H1 (cell line): ENCODE data around the gene MACROD2. TPM values are rescaled to one million over a fixed set of nuclear protein-coding genes. Genes with fewer than 3 reads are reported as not detected.

Experiments used
- CTCF ChIA-PET: fragments of 300-600 bp; sonication (Branson Sonifier 250); formaldehyde crosslinking; loops from one replicate; lab custom pipeline; 2021; ENCODE audit not compliant: partially characterized antibody; lab: Charles Lee
- POLR2A ChIA-PET: fragments of 300-600 bp; sonication (Branson Sonifier 250); formaldehyde crosslinking; loops from one replicate; lab custom pipeline; 2021; ENCODE audit warnings: inconsistent platforms; ENCODE audit not compliant: partially characterized antibody; lab: Charles Lee
- DNase-seq, 2 experiments: peaks; one replicate each; pipeline versions ENCODE4 v3.0.0 to v3.0.0-alpha.2; 2010 to 2022; ENCODE audit warnings: low spot score in 2 of 2, low read depth in 1 of 2, mixed read lengths in 1 of 2
- FAIRE-seq: peaks from 2 replicates; lab custom pipeline; 2011; peaks lifted over from hg19 to GRCh38; lab: Jason Lieb, UNC
- H2AFZ ChIP-seq: 2 replicates; pipeline ENCODE4 v1.8.1; 2012; ENCODE audit warnings: low read length, inconsistent platforms
- H2AK5ac ChIP-seq: 2 replicates; pipeline ENCODE4 v1.6.1; 2013; ENCODE audit warnings: low read depth, low read length
- H2BK120ac ChIP-seq: replicated peaks from 2 replicates; pipeline ENCODE3; 2013; ENCODE audit warnings: low read depth, low read length, inconsistent platforms
- H2BK12ac ChIP-seq: 2 replicates; pipeline ENCODE4 v1.6.1; 2013; ENCODE audit warnings: low read depth, low read length
- H2BK15ac ChIP-seq: 2 replicates; pipeline ENCODE4 v1.6.1; 2013; ENCODE audit warnings: low read length
- H2BK20ac ChIP-seq: 2 replicates; pipeline ENCODE4 v1.6.1; 2013; ENCODE audit warnings: low read length
- H2BK5ac ChIP-seq: 2 replicates; pipeline ENCODE4 v1.6.1; 2013; ENCODE audit warnings: low read depth, low read length
- H3K14ac ChIP-seq: 2 replicates; pipeline ENCODE4 v1.6.1; 2013; ENCODE audit warnings: inconsistent platforms; ENCODE audit not compliant: insufficient read length
- H3K18ac ChIP-seq: 2 replicates; pipeline ENCODE4 v1.6.1; 2013; ENCODE audit warnings: low read length; ENCODE audit errors: extremely low read depth
- H3K23ac ChIP-seq: 2 replicates; pipeline ENCODE4 v1.6.1; 2013; ENCODE audit warnings: inconsistent platforms; ENCODE audit not compliant: insufficient read length
- H3K23me2 ChIP-seq: 2 replicates; pipeline ENCODE4 v1.6.1; 2013; ENCODE audit warnings: low read depth, low read length
- H3K27ac ChIP-seq: 2 replicates; pipeline ENCODE4 v1.6.1; 2011; ENCODE audit warnings: low read depth, low read length, inconsistent platforms
- H3K27me3 ChIP-seq, 4 experiments: replicated peaks in 1 of 4; 1 replicate in 1 of 4; 2 replicates in 3 of 4; pipeline versions ENCODE4 v1.6.1 to v1.8.1; 2011 to 2013; ENCODE audit warnings: low read length in 3 of 4, mild to moderate bottlenecking in 3 of 4, inconsistent platforms in 2 of 4, mixed read lengths in 2 of 4, moderate library complexity in 1 of 4; ENCODE audit not compliant: control insufficient read depth in 3 of 4, insufficient read depth in 3 of 4; ENCODE audit errors: extremely low read depth in 1 of 4
- H3K36me3 ChIP-seq, 4 experiments: 2 replicates each; pipeline versions ENCODE4 v1.6.1 to v1.8.1; 2011 to 2013; ENCODE audit warnings: mild to moderate bottlenecking in 4 of 4, low read length in 3 of 4, moderate library complexity in 2 of 4, control low read depth in 1 of 4, inconsistent platforms in 1 of 4; ENCODE audit not compliant: insufficient read depth in 4 of 4, control insufficient read depth in 2 of 4
- H3K4ac ChIP-seq: replicated peaks from 2 replicates; pipeline ENCODE3; 2013; ENCODE audit warnings: low read length, low read depth, mixed read lengths, inconsistent platforms; ENCODE audit not compliant: insufficient read length
- H3K4me1 ChIP-seq, 4 experiments: replicated peaks in 1 of 4; 1 replicate in 1 of 4; 2 replicates in 3 of 4; pipeline versions ENCODE4 v1.6.1 to v1.8.1; 2011 to 2013; ENCODE audit warnings: low read length in 3 of 4, inconsistent platforms in 2 of 4, mixed read lengths in 1 of 4; ENCODE audit not compliant: insufficient read depth in 4 of 4, control insufficient read depth in 3 of 4
- H3K4me2 ChIP-seq, 2 experiments: 2 replicates each; pipeline versions ENCODE4 v1.6.1 to v1.8.1; 2011 to 2013; ENCODE audit warnings: low read depth in 2 of 2, low read length in 2 of 2, control low read depth in 1 of 2, inconsistent platforms in 1 of 2, mild to moderate bottlenecking in 1 of 2; ENCODE audit not compliant: insufficient read depth in 1 of 2
- H3K4me3 ChIP-seq, 4 experiments: fragments of 200-600, 300-600 bp in 1 of 4; sonication (generic), shearing (Covaris generic), sonication (Bioruptor Twin) in 1 of 4; 2 replicates each; pipeline versions ENCODE4 v1.5.1 to v1.8.1; 2011 to 2016; ENCODE audit warnings: low read length in 4 of 4, low read depth in 3 of 4, control low read depth in 2 of 4, inconsistent platforms in 2 of 4, mild to moderate bottlenecking in 2 of 4, mixed read lengths in 1 of 4, moderate library complexity in 1 of 4; ENCODE audit not compliant: insufficient read depth in 2 of 4; ENCODE audit errors: extremely low read depth in 1 of 4
- H3K56ac ChIP-seq: replicated peaks from 2 replicates; pipeline ENCODE3; 2013; ENCODE audit warnings: low read depth, mild to moderate bottlenecking, mixed read lengths, low read length, inconsistent platforms; ENCODE audit not compliant: insufficient read length
- H3K79me1 ChIP-seq: 2 replicates; pipeline ENCODE4 v1.6.1; 2013; ENCODE audit warnings: low read depth, low read length, control low read depth
- H3K79me2 ChIP-seq, 2 experiments: 2 replicates each; pipeline versions ENCODE4 v1.6.1 to v1.8.1; 2012 to 2013; ENCODE audit warnings: low read length in 2 of 2, mild to moderate bottlenecking in 2 of 2, inconsistent platforms in 1 of 2; ENCODE audit not compliant: insufficient read depth in 2 of 2, control insufficient read depth in 1 of 2
- H3K9ac ChIP-seq, 4 experiments: replicated peaks in 1 of 4; 1 replicate in 1 of 4; 2 replicates in 3 of 4; pipeline versions ENCODE4 v1.6.1 to v1.8.1; 2011 to 2013; ENCODE audit warnings: low read depth in 3 of 4, low read length in 3 of 4, control low read depth in 2 of 4, mild to moderate bottlenecking in 2 of 4, moderate library complexity in 2 of 4, inconsistent platforms in 1 of 4; ENCODE audit errors: extremely low read depth in 1 of 4
- H3K9me3 ChIP-seq, 2 experiments: 2 replicates each; pipeline versions ENCODE4 v1.6.1 to v1.8.1; 2012 to 2013; ENCODE audit warnings: mild to moderate bottlenecking in 2 of 2, moderate library complexity in 2 of 2, control low read depth in 1 of 2, inconsistent platforms in 1 of 2, low read depth in 1 of 2, low read length in 1 of 2, mixed read lengths in 1 of 2; ENCODE audit not compliant: insufficient read depth in 2 of 2
- H4K20me1 ChIP-seq, 2 experiments: replicated peaks in 1 of 2; 2 replicates each; pipeline versions ENCODE3 to v1.8.1; 2011 to 2013; ENCODE audit warnings: inconsistent platforms in 2 of 2, low read length in 2 of 2, mild to moderate bottlenecking in 1 of 2; ENCODE audit not compliant: insufficient read depth in 2 of 2, control insufficient read depth in 1 of 2
- H4K5ac ChIP-seq: 2 replicates; pipeline ENCODE4 v1.6.1; 2013; ENCODE audit warnings: low read length, low read depth, mixed read lengths, inconsistent platforms; ENCODE audit not compliant: insufficient read length
- H4K8ac ChIP-seq: 2 replicates; pipeline ENCODE4 v1.8.0; 2013; ENCODE audit warnings: mild to moderate bottlenecking, moderate library complexity, low read length, inconsistent platforms; ENCODE audit not compliant: insufficient read depth; ENCODE audit errors: extremely low read depth
- H4K91ac ChIP-seq: replicated peaks from 2 replicates; pipeline ENCODE3; 2013; ENCODE audit warnings: low read length, mixed read lengths, inconsistent platforms; ENCODE audit not compliant: insufficient read length
- HDAC2 ChIP-seq, 2 experiments: fragments of 300-600 bp in 1 of 2; sonication (generic) in 1 of 2; IDR thresholded peaks; 2 replicates each; pipeline ENCODE4 v1.6.1; 2011 to 2012; ENCODE audit warnings: low read depth in 2 of 2, low read length in 2 of 2, mild to moderate bottlenecking in 2 of 2, moderate library complexity in 2 of 2, borderline replicate concordance in 1 of 2, inconsistent platforms in 1 of 2
- TAF1 ChIP-seq: IDR thresholded peaks from 2 replicates; pipeline ENCODE4 v1.6.1; 2011; ENCODE audit warnings: mild to moderate bottlenecking, low read depth, low read length
- WGBS, 2 experiments: shearing (Covaris generic) in 1 of 2; methylation state at CpG; one replicate each; pipeline versions ENCODE4 v1.1.6 to v1.1.7; 2013 to 2015; ENCODE audit warnings: low lambda C conversion rate in 2 of 2, mixed read lengths in 2 of 2, inconsistent platforms in 1 of 2, low coverage in 1 of 2, missing lambda C conversion rate in 1 of 2; ENCODE audit not compliant: insufficient replicate concordance in 2 of 2, insufficient coverage in 1 of 2, insufficient read length in 1 of 2; ENCODE audit errors: extremely low coverage in 1 of 2, missing lambda C conversion rate in 1 of 2; 5-methylcytosine and 5-hydroxymethylcytosine counted together
- polyA plus RNA-seq, 7 experiments: library from polyadenylated mRNA; depleted of rRNA in 3 of 7; stranded (reverse) in 5 of 7; unstranded in 2 of 7; fragments of >200 nt in 5 of 7; fragments of 200-250 nt in 2 of 7; gene quantifications; 1 replicate in 5 of 7; 2 replicates in 1 of 7; 4 replicates in 1 of 7; pipeline versions ENCODE4 v1.2.1 to v1.2.3, GENCODE V29; 2011 to 2013; ENCODE audit warnings: missing spikeins in 2 of 7, mixed read lengths in 2 of 7
- total RNA-seq: library from RNA; stranded (reverse); fragmentation: NEBNext Ultra II Directional; extraction: Animal tissue kit (Norgen Biotek cat#: 25700); gene quantifications from 2 replicates; pipeline ENCODE4 v1.2.1, GENCODE V29; 2021

Gene MACROD2
- total and polyA plus RNA-seq, 2 of the 8 experiments (the other 6 are each of a cell fraction or from before 2014, with no cell fraction given): 0.70 to 3.9 TPM

DNA sequence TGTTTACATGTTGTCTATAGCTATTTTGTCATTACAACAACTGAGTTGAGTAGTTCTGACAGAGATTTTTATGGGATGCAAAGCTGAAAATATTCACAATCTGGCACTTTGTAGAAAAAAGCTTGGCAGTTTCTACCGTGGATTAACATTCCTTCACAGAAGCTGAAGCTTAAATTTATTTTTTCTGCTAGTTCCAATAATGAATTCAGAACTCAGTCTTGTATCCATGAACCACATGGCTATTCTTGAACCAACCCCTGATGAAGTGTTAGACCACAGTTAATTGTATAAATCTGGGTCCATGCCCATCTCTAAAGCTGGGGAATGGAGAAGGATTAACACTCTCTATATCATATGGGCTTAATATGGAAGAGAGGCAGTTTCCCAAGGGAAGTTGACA, 1085.9 kb downstream of the MACROD2 start:
- no peaks in the 10 kb centered on the region for H3K79me2 ChIP-seq
- peaks cover 0 to 6% (median 0%) of the 10 kb centered on the region in 4 experiments; a peak in 1 of 7 replicates for H3K4me1 ChIP-seq
- DNase-seq (no peak), FAIRE-seq (no peak)
- no peak overlapping the region for H4K5ac ChIP-seq
- CTCF ChIA-PET: no interaction called here
- no peak overlapping the region for H3K9ac ChIP-seq
- H3K4ac ChIP-seq: no peak overlapping the region
- H3K27ac ChIP-seq: no peak overlapping the region
- H2AFZ ChIP-seq: no peak overlapping the region
- no peaks in the 10 kb centered on the region for H4K20me1 ChIP-seq
- no peak overlapping the region for H2BK12ac ChIP-seq
- 91% methylated on average over 1 of the region's 1 CpG; no CpG with 5 or more reads in 1 of the 2 experiments for WGBS, 2 experiments
- no peak overlapping the region for H2AK5ac ChIP-seq
- H4K8ac ChIP-seq: no peak overlapping the region
- H3K79me1 ChIP-seq: no peaks in the 10 kb centered on the region
- H4K91ac ChIP-seq: no peak overlapping the region
- H3K9me3 ChIP-seq: no peaks in the 10 kb centered on the region
- no peak overlapping the region for H3K23ac ChIP-seq
- H3K23me2 ChIP-seq: no peaks in the 10 kb centered on the region
- no peaks in the 10 kb centered on the region for H3K36me3 ChIP-seq
- no peaks in the 10 kb centered on the region for H3K27me3 ChIP-seq
- TF ChIP-seq TAF1 (no peak), HDAC2 (IDR thresholded peaks at IDR 0.05; ENCODE audit: borderline replicate concordance in 1 of 2, low read depth in 2 of 2, low read length in 2 of 2) (no peak)
- TF ChIP-seq, all 59 proteins: peak for 0
- Histone ChIP-seq H3K56ac (no peak overlapping the region), H2BK20ac (no peak overlapping the region), H3K4me3 (no peak overlapping the region), H3K14ac (no peak overlapping the region), H2BK120ac (no peak overlapping the region), H3K4me2 (no peak overlapping the region), H2BK15ac (no peak overlapping the region), H3K18ac (no peak overlapping the region), H2BK5ac (no peak overlapping the region)
- POLR2A ChIA-PET: no interaction called here
